Tibial nerve (tissue), 3 donors: ENCODE measurements around the gene YIF1A.
A peak's percentile ranks its signal among the peaks of the same experiment; 100 is the strongest.

Experiments used
- CTCF ChIP-seq, 5 experiments: fragments of 200-600 bp in 3 of 5; fragments of 450-650 bp in 2 of 5; sonication (generic) in 3 of 5; IDR thresholded peaks; one replicate each; pipeline ENCODE4 v1.5.1; 2016 to 2019; ENCODE audit warnings: antibody characterized with exemption in 5 of 5, mild to moderate bottlenecking in 3 of 5, moderate library complexity in 2 of 5
- POLR2A ChIP-seq, 2 donors: fragments of 450-650 bp; IDR thresholded peaks; one replicate each; pipeline ENCODE4 v1.6.1; 2017; ENCODE audit warnings: antibody characterized with exemption in 2 of 2, mild to moderate bottlenecking in 2 of 2, moderate library complexity in 2 of 2

DNA sequence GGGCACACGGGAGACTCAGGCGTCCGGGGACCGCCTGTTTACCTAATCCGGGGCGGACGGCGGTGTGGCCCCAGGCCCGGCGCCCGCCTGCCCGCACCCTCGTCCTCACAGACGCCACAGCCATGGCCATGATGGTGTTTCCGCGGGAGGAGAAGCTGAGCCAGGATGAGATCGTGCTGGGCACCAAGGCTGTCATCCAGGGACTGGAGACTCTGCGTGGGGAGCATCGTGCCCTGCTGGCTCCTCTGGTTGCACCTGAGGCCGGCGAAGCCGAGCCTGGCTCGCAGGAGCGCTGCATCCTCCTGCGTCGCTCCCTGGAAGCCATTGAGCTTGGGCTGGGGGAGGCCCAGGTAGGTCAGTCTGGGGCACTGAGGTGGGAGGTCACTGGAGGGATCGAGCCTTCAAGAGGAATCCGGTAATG is 30.5 kb downstream of the YIF1A start:
- TF ChIP-seq POLR2A (IDR thresholded peaks at IDR 0.05), result no peak
- peak in 3 of 5 experiments; percentile 6 to 47 (median 24) for TF ChIP-seq CTCF (IDR thresholded peaks at IDR 0.05)
